GM23338 (cell line): ENCODE measurements around the gene KCNIP1.

Experiments
- CREB1 ChIP-seq: fragments of 250-450 bp; sonication (Bioruptor Pico); IDR thresholded peaks from 2 replicates; pipeline ENCODE4 v1.5.0; 2020; ENCODE audit warnings: low read depth, mild to moderate bottlenecking, moderate library complexity
- EZH2 ChIP-seq: fragments of 200-600 bp; sonication (generic); IDR thresholded peaks from one replicate; pipeline ENCODE4 v1.8.0; 2017; ENCODE audit warnings: antibody characterized with exemption, mild to moderate bottlenecking, low read depth; ENCODE audit not compliant: unreplicated experiment
- EZH2phosphoT487 ChIP-seq: fragments of 200-600 bp; sonication (generic); IDR thresholded peaks from one replicate; pipeline ENCODE4 v1.8.1; 2018; ENCODE audit warnings: antibody characterized with exemption; ENCODE audit not compliant: unreplicated experiment
- JUNB ChIP-seq: IDR thresholded peaks from one replicate; pipeline ENCODE4 v1.6.1; 2016; ENCODE audit warnings: antibody characterized with exemption; ENCODE audit not compliant: unreplicated experiment
- NANOG ChIP-seq: IDR thresholded peaks from 2 replicates; pipeline ENCODE4 v1.6.1; 2016; ENCODE audit warnings: antibody characterized with exemption, borderline replicate concordance
- POLR2AphosphoS5 ChIP-seq: IDR thresholded peaks from 2 replicates; pipeline ENCODE4 v1.6.1; 2016; ENCODE audit warnings: antibody characterized with exemption, low read depth
- STAT1 ChIP-seq: IDR thresholded peaks from one replicate; pipeline ENCODE4 v1.6.1; 2016; ENCODE audit warnings: antibody characterized with exemption; ENCODE audit not compliant: unreplicated experiment
- ZNF114 ChIP-seq: fragments of 250-450 bp; sonication (Bioruptor Pico); IDR thresholded peaks from 2 replicates; pipeline ENCODE4 v1.5.0; 2020; ENCODE audit warnings: mild to moderate bottlenecking, moderate library complexity
- ZNF331 ChIP-seq: fragments of 250-450 bp; sonication (Bioruptor Pico); IDR thresholded peaks from 2 replicates; pipeline ENCODE4 v1.5.0; 2020; ENCODE audit warnings: low read depth, mild to moderate bottlenecking, moderate library complexity
- TF ChIP-seq, protein P1 (sequence below), 2 experiments: fragments of 200-600 bp in 1 of 2; sonication (generic) in 1 of 2; conservative IDR thresholded peaks; 2 replicates each; pipeline versions ENCODE4 v1.5.1 to v1.6.1; 2016 to 2017; ENCODE audit warnings: antibody characterized with exemption in 2 of 2, low read depth in 2 of 2, mild to moderate bottlenecking in 2 of 2, moderate library complexity in 1 of 2
- TF ChIP-seq, protein P2 (sequence below): IDR thresholded peaks from one replicate; pipeline ENCODE4 v1.6.1; 2018; ENCODE audit warnings: antibody characterized with exemption; ENCODE audit not compliant: unreplicated experiment
- TF ChIP-seq, protein P3 (sequence below): IDR thresholded peaks from 2 replicates; pipeline ENCODE4 v1.6.1; 2016; ENCODE audit warnings: antibody characterized with exemption
- TF ChIP-seq, protein P4 (sequence below): fragments of 250-450 bp; sonication (Bioruptor Pico); IDR thresholded peaks from 2 replicates; pipeline ENCODE4 v1.5.0; 2020; ENCODE audit warnings: mild to moderate bottlenecking, moderate library complexity

DNA sequence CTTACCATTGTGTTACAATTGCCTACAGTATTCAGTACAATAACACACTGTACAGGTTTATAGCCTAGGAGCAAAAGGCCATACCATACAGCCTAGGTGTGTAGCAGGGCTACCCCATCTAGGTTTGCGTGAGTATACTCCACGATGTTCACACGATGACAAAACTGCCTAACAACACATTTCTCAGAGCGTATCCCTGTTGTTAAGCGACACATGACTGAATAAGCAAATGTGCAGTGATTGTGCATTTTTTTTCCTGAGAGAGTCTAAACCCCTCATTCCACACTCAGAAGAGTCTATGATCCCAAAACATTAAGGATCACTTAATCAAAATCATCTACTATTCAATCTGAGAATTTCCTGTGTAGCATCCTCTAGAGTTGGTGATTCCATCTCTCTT is 211.3 kb downstream of the KCNIP1 start:
- TF ChIP-seq EZH2phosphoT487, result no peak
- no peak for TF ChIP-seq ZNF114 (CRISPR knock-in tag)
- no peak for TF ChIP-seq POLR2AphosphoS5
- TF ChIP-seq, protein P1, sequence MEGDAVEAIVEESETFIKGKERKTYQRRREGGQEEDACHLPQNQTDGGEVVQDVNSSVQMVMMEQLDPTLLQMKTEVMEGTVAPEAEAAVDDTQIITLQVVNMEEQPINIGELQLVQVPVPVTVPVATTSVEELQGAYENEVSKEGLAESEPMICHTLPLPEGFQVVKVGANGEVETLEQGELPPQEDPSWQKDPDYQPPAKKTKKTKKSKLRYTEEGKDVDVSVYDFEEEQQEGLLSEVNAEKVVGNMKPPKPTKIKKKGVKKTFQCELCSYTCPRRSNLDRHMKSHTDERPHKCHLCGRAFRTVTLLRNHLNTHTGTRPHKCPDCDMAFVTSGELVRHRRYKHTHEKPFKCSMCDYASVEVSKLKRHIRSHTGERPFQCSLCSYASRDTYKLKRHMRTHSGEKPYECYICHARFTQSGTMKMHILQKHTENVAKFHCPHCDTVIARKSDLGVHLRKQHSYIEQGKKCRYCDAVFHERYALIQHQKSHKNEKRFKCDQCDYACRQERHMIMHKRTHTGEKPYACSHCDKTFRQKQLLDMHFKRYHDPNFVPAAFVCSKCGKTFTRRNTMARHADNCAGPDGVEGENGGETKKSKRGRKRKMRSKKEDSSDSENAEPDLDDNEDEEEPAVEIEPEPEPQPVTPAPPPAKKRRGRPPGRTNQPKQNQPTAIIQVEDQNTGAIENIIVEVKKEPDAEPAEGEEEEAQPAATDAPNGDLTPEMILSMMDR (conservative IDR thresholded peaks at IDR 0.05; ENCODE audit: low read depth in 2 of 2), result no peak
- TF ChIP-seq, protein P2, sequence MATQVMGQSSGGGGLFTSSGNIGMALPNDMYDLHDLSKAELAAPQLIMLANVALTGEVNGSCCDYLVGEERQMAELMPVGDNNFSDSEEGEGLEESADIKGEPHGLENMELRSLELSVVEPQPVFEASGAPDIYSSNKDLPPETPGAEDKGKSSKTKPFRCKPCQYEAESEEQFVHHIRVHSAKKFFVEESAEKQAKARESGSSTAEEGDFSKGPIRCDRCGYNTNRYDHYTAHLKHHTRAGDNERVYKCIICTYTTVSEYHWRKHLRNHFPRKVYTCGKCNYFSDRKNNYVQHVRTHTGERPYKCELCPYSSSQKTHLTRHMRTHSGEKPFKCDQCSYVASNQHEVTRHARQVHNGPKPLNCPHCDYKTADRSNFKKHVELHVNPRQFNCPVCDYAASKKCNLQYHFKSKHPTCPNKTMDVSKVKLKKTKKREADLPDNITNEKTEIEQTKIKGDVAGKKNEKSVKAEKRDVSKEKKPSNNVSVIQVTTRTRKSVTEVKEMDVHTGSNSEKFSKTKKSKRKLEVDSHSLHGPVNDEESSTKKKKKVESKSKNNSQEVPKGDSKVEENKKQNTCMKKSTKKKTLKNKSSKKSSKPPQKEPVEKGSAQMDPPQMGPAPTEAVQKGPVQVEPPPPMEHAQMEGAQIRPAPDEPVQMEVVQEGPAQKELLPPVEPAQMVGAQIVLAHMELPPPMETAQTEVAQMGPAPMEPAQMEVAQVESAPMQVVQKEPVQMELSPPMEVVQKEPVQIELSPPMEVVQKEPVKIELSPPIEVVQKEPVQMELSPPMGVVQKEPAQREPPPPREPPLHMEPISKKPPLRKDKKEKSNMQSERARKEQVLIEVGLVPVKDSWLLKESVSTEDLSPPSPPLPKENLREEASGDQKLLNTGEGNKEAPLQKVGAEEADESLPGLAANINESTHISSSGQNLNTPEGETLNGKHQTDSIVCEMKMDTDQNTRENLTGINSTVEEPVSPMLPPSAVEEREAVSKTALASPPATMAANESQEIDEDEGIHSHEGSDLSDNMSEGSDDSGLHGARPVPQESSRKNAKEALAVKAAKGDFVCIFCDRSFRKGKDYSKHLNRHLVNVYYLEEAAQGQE, result no peak
- no peak for TF ChIP-seq EZH2
- TF ChIP-seq JUNB, result no peak
- TF ChIP-seq, protein P3, sequence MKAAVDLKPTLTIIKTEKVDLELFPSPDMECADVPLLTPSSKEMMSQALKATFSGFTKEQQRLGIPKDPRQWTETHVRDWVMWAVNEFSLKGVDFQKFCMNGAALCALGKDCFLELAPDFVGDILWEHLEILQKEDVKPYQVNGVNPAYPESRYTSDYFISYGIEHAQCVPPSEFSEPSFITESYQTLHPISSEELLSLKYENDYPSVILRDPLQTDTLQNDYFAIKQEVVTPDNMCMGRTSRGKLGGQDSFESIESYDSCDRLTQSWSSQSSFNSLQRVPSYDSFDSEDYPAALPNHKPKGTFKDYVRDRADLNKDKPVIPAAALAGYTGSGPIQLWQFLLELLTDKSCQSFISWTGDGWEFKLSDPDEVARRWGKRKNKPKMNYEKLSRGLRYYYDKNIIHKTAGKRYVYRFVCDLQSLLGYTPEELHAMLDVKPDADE, result no peak
- TF ChIP-seq ZNF331 (CRISPR knock-in tag), result no peak
- TF ChIP-seq CREB1, result no peak
- TF ChIP-seq NANOG, result no peak
- no peak for TF ChIP-seq STAT1
- TF ChIP-seq, protein P4, sequence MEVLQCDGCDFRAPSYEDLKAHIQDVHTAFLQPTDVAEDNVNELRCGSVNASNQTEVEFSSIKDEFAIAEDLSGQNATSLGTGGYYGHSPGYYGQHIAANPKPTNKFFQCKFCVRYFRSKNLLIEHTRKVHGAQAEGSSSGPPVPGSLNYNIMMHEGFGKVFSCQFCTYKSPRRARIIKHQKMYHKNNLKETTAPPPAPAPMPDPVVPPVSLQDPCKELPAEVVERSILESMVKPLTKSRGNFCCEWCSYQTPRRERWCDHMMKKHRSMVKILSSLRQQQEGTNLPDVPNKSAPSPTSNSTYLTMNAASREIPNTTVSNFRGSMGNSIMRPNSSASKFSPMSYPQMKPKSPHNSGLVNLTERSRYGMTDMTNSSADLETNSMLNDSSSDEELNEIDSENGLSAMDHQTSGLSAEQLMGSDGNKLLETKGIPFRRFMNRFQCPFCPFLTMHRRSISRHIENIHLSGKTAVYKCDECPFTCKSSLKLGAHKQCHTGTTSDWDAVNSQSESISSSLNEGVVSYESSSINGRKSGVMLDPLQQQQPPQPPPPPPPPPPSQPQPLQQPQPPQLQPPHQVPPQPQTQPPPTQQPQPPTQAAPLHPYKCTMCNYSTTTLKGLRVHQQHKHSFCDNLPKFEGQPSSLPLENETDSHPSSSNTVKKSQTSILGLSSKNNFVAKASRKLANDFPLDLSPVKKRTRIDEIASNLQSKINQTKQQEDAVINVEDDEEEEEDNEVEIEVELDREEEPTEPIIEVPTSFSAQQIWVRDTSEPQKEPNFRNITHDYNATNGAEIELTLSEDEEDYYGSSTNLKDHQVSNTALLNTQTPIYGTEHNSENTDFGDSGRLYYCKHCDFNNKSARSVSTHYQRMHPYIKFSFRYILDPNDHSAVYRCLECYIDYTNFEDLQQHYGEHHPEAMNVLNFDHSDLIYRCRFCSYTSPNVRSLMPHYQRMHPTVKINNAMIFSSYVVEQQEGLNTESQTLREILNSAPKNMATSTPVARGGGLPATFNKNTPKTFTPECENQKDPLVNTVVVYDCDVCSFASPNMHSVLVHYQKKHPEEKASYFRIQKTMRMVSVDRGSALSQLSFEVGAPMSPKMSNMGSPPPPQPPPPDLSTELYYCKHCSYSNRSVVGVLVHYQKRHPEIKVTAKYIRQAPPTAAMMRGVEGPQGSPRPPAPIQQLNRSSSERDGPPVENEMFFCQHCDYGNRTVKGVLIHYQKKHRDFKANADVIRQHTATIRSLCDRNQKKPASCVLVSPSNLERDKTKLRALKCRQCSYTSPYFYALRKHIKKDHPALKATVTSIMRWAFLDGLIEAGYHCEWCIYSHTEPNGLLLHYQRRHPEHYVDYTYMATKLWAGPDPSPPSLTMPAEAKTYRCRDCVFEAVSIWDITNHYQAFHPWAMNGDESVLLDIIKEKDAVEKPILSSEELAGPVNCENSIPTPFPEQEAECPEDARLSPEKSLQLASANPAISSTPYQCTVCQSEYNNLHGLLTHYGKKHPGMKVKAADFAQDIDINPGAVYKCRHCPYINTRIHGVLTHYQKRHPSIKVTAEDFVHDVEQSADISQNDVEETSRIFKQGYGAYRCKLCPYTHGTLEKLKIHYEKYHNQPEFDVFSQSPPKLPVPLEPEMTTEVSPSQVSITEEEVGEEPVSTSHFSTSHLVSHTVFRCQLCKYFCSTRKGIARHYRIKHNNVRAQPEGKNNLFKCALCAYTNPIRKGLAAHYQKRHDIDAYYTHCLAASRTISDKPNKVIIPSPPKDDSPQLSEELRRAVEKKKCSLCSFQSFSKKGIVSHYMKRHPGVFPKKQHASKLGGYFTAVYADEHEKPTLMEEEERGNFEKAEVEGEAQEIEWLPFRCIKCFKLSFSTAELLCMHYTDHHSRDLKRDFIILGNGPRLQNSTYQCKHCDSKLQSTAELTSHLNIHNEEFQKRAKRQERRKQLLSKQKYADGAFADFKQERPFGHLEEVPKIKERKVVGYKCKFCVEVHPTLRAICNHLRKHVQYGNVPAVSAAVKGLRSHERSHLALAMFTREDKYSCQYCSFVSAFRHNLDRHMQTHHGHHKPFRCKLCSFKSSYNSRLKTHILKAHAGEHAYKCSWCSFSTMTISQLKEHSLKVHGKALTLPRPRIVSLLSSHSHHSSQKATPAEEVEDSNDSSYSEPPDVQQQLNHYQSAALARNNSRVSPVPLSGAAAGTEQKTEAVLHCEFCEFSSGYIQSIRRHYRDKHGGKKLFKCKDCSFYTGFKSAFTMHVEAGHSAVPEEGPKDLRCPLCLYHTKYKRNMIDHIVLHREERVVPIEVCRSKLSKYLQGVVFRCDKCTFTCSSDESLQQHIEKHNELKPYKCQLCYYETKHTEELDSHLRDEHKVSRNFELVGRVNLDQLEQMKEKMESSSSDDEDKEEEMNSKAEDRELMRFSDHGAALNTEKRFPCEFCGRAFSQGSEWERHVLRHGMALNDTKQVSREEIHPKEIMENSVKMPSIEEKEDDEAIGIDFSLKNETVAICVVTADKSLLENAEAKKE, result no peak
